Thyroid gland (tissue), 4 donors: ENCODE results near the gene ZFAND2B.

Experiments
- POLR2A ChIP-seq, 2 donors: fragments of 450-650 bp; IDR thresholded peaks; one replicate each; pipeline ENCODE4 v1.6.1; 2017; ENCODE audit warnings: antibody characterized with exemption in 2 of 2, mild to moderate bottlenecking in 2 of 2, moderate library complexity in 1 of 2
- TF ChIP-seq, protein P1 (sequence below), 6 experiments: fragments of 200-600 bp in 3 of 6; fragments of 450-650 bp in 3 of 6; sonication (generic) in 3 of 6; IDR thresholded peaks; one replicate each; pipeline ENCODE4 v1.5.1; 2016 to 2019; ENCODE audit warnings: antibody characterized with exemption in 6 of 6, mild to moderate bottlenecking in 2 of 6, inconsistent platforms in 1 of 6, moderate library complexity in 1 of 6

DNA sequence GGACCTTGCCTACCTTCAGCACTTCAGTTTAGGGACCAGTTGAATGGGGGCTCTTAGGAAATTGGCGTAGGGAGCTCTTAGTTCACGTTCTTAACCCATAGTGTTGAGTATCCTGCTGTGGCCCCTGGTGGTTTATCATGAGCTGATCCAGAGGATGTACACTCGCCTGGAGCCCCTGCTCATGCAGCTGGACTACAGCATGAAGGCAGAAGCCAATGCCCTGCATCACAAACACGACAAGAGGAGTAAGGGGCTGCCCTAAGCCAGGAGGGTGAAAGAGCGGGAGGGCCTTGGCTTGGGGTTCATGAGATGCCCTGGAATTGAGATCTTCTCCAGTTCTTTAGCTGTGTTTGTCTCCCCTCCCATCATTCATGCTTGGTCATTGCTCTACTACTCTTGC, 25.6 kb upstream of the ZFAND2B start:
- TF ChIP-seq, protein P1, sequence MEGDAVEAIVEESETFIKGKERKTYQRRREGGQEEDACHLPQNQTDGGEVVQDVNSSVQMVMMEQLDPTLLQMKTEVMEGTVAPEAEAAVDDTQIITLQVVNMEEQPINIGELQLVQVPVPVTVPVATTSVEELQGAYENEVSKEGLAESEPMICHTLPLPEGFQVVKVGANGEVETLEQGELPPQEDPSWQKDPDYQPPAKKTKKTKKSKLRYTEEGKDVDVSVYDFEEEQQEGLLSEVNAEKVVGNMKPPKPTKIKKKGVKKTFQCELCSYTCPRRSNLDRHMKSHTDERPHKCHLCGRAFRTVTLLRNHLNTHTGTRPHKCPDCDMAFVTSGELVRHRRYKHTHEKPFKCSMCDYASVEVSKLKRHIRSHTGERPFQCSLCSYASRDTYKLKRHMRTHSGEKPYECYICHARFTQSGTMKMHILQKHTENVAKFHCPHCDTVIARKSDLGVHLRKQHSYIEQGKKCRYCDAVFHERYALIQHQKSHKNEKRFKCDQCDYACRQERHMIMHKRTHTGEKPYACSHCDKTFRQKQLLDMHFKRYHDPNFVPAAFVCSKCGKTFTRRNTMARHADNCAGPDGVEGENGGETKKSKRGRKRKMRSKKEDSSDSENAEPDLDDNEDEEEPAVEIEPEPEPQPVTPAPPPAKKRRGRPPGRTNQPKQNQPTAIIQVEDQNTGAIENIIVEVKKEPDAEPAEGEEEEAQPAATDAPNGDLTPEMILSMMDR (IDR thresholded peaks at IDR 0.05), result no peak
- no peak for TF ChIP-seq POLR2A (IDR thresholded peaks at IDR 0.05)
